HG02938 (cell line): Measurements from ENCODE around the gene RPL19.
"Not testable (repeated sequence)": the region's sequence is repeated elsewhere in the genome, so short reads cannot be mapped to it uniquely, and the experiment has no call there.

Experiments used
- ATAC-seq: cut with Tn5 transposase; IDR thresholded peaks from one replicate; pipeline ENCODE4 v1.9.1; 2021; ENCODE audit warnings: mild to moderate bottlenecking, moderate library complexity; ENCODE audit not compliant: unreplicated experiment

Gene RPL19

GRCh38 chr17:39240631-39241030 lies 40.5 kb downstream of the RPL19 start:
- no peak for ATAC-seq

GRCh38 chr17:39243155-39243554 lies 43.1 kb downstream of the RPL19 start:
- no peak for ATAC-seq

GRCh38 chr17:39244016-39244599 lies 44.0 kb downstream of the RPL19 start:
- ATAC-seq = no peak

- ATAC-seq = no peak
Measured at GRCh38 chr17:39244600-39245570, 44.8 kb downstream of the RPL19 start.

GRCh38 chr17:39246274-39246673 lies 46.2 kb downstream of the RPL19 start:
- no peak for ATAC-seq

GRCh38 chr17:39250076-39250475 lies 50.0 kb downstream of the RPL19 start:
- ATAC-seq = not testable (repeated sequence)

- no peak for ATAC-seq
Measured at GRCh38 chr17:39251997-39252396, 51.9 kb downstream of the RPL19 start.

- ATAC-seq = no peak
Measured at GRCh38 chr17:39252788-39253460, 52.8 kb downstream of the RPL19 start.
